ENCODE data around the gene ZNF675.
"Not testable (repeated sequence)": the region's sequence is repeated elsewhere in the genome, so short reads cannot be mapped to it uniquely, and the experiment has no call there.

The ZNF675 gene

GRCh38 chr19:23686621-23687423, at the start of gene ZNF675:
TSS of gene ZNF675 (minus strand) at chr19:23687212. CDS start at chr19:23687033, 179 bp downstream.
- FAIRE-seq (no peak), DNase-seq (ENCODE audit: insufficient read length, low spot score) (no peak)
- no peak for TF ChIP-seq CTCF (IDR thresholded peaks at IDR 0.05; ENCODE audit: insufficient read depth, missing control alignments)

- FAIRE-seq = not testable (repeated sequence)
Measured at GRCh38 chr19:23730729-23731465, 43.9 kb upstream of the ZNF675 start.

GRCh38 chr19:23724161-23724560, 37.1 kb upstream of the ZNF675 start:
- not testable (repeated sequence) for FAIRE-seq; DNase-seq (ENCODE audit: insufficient read length, low spot score)

More at GRCh38 chr19:23730729-23731465, 43.9 kb upstream of the ZNF675 start:
- not testable (repeated sequence) for DNase-seq (ENCODE audit: insufficient read length, low spot score)

GRCh38 chr19:23718802-23719201, 31.8 kb upstream of the ZNF675 start:
- no peak for FAIRE-seq
- no peak for TF ChIP-seq CTCF (IDR thresholded peaks at IDR 0.05; ENCODE audit: insufficient read depth, missing control alignments)
- DNase-seq (ENCODE audit: insufficient read length, low spot score) = no peak

- TF ChIP-seq CTCF (IDR thresholded peaks at IDR 0.05; ENCODE audit: insufficient read depth, missing control alignments) = no peak
- DNase-seq (ENCODE audit: insufficient read length, low spot score) = no peak
- no peak for FAIRE-seq
Measured at GRCh38 chr19:23716792-23717191, 29.8 kb upstream of the ZNF675 start.

- no peak for TF ChIP-seq CTCF (IDR thresholded peaks at IDR 0.05; ENCODE audit: insufficient read depth, missing control alignments)
- FAIRE-seq (no peak), DNase-seq (ENCODE audit: insufficient read length, low spot score) (no peak)
Measured at GRCh38 chr19:23709347-23709746, 22.3 kb upstream of the ZNF675 start.

GRCh38 chr19:23706657-23707056, 19.6 kb upstream of the ZNF675 start:
- DNase-seq (ENCODE audit: insufficient read length, low spot score) (no peak), FAIRE-seq (no peak)
- no peak for TF ChIP-seq CTCF (IDR thresholded peaks at IDR 0.05; ENCODE audit: insufficient read depth, missing control alignments)

GRCh38 chr19:23699521-23699860, 12.5 kb upstream of the ZNF675 start:
- TF ChIP-seq CTCF (IDR thresholded peaks at IDR 0.05; ENCODE audit: insufficient read depth, missing control alignments) = no peak
- DNase-seq (ENCODE audit: insufficient read length, low spot score) (no peak), FAIRE-seq (no peak)

Data from D721Med (cell line).